Right ventricle myocardium superior (tissue), 1 donor: ENCODE measurements around the gene SNRPN. TPM values are rescaled to one million over a fixed set of nuclear protein-coding genes. Genes with fewer than 3 reads are reported as not detected.
"Not testable (repeated sequence)": the region's sequence is repeated elsewhere in the genome, so short reads cannot be mapped to it uniquely, and the experiment has no call there.

ENCODE experiments used
- ATAC-seq: fragments of 200-7000 bp; cut with Tn5 transposase; one replicate; pipeline ENCODE4 v1.9.1; 2020; ENCODE audit warnings: mild to moderate bottlenecking; ENCODE audit not compliant: poor library complexity
- DNase-seq: peaks from one replicate; pipeline ENCODE4 v3.0.0-alpha.2; 2020
- intact Hi-C: fragments of 100-400 bp; cut with DNase I; formaldehyde crosslinking; loops from one replicate; pipeline ENCODE4 v1.11.2; 2022
- total RNA-seq: library from RNA; stranded (reverse); fragmentation: NEBNext Ultra II Directional; extraction: Animal tissue kit (Norgen Biotek cat#: 25700); gene quantifications from one replicate; pipeline ENCODE4 v1.2.1, GENCODE V29; 2021
- donor health status: DM: no; HTN: yes; CAD: no; lungs with severe emphysema.

SNRPN gene
- total RNA-seq, 1 donor from 2014 or later, result 417 TPM

DNA sequence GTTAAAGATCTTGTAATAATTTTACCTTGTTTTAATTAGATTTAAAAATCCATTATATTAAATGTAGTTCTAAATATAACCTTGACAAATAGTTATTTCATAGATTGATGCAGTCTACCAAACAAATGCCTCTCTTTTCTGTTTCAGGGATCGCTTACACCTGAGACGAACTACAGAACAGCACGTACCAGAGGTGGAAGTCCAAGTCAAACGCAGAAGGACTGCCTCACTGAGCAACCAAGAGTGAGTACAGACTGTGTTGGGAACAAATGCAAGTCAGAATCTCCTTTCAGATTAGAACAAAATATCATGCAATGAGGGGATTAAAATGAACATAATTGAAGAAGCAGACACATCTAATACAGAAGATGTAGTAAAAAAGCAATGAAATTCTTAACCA lies 7.2 kb downstream of the SNRPN start:
- DNase-seq (no peak), ATAC-seq (peak; percentile 38)
- intact Hi-C loops, result no loop called here

DNA sequence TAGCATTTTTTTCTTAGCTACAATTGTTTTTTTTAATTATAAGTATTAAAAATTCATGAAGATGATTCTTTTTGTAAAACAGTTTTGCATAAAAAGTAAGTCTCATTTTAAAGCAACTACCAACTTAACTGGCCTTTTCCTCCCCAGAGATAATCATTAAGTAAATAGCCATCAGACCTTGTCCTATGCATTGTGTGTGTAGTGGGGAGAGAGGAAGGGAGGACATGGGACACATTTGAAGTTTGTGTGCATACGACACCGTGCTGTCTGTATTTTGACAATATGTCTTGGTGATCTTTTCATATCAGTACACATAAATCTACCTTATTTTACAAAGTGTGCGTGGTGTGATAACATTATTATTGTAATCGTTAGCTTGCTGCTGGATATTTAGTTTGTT lies 8.1 kb downstream of the SNRPN start:
- intact Hi-C loops, result no loop called here
- ATAC-seq, result no peak
- no peak for DNase-seq

DNA sequence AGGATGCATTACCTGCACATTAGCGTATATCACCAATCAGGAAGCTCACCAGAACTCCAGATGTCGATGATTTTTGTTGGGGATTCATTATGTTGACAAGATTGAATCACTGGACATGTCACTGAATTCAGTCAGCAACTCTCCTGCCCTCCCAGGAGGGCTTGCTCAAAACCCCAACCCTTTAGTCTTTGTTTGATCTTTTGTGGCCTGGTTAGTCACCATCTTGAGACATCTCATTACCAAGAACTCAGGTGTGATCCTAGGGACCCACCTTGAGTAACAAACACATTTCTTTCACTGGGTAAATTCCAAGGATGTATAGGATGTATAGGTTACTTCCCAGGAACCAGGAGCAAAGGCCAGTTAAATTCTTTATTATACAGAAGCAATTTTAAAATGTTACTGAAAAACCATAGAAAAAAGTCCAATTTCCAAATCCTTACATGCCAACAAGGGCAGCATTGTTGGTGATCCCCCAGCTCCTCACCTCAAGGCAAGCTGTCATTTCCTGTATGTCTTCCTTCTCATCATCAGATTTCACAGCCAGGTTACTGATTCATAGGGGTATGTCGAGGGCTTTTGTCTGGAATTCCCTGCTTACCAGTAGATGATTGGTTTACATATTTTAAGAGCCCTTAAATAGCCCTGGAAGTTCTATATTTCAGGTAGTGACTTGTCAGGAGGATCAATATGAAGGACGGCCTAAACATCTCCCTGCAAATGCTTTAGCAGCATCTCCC lies 11.7 kb downstream of the SNRPN start:
- DNase-seq (no peak), ATAC-seq (no peak)
- intact Hi-C loops, result no loop called here

DNA sequence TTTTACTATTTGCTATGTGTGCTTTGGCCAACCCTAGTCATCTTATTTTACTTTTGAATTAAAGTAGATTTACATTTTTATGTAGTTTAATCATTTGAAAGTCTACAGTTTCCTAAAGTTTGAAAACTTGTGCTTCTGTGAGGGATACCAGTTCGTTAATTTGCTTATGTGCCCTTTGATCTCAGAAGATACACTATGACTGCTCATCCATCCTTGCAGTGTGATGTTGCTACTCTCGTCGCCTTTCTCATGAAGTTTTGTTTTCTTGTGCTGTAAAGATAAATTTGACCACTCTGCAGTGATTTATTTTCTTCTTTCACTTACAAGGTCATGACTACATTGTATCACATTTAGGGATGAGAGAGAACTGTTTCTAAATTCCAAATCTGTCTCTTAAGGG lies 16.3 kb downstream of the SNRPN start:
- ATAC-seq (no peak), DNase-seq (no peak)
- intact Hi-C loops, result no loop called here

DNA sequence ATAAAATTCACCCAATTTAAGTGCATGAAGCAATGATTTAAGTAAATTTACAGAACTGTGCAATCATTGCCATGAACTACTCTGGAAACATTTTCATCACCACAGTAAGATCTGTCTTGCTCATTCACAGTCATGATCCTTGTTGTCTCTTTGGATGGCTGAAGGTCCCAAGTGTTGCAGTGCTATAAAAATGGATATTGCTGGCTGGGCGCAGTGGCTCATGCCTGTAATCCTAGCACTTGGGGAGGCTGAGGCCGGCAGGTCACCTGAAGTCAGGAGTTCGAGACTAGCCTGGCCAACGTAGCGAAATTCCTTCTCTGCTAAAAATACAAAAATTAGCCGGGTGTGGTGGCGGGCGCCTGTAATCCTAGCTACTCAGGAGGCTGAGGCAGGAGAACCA lies 17.0 kb downstream of the SNRPN start:
- no peak for DNase-seq
- intact Hi-C loops, result no loop called here
- ATAC-seq, result no peak

DNA sequence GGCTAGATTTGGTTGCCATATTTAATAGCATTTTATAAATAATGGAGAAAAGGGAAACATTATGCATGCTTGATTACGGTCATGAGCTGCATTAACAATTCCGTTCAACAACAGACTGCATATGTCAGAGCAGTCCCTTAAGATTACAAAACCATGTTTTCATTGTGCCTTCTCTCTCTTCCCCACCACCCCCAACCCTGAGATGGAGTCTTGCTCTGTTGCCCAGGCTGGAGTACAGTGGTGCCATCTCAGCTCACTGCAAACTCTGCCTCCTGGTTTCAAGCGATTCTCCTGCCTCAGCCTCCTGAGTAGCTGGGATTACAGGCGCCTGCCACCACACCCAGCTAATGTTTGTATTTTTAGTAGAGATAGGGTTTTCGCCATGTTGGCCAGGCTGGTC lies 17.9 kb downstream of the SNRPN start:
- ATAC-seq, DNase-seq, intact Hi-C loops: not testable (repeated sequence)

DNA sequence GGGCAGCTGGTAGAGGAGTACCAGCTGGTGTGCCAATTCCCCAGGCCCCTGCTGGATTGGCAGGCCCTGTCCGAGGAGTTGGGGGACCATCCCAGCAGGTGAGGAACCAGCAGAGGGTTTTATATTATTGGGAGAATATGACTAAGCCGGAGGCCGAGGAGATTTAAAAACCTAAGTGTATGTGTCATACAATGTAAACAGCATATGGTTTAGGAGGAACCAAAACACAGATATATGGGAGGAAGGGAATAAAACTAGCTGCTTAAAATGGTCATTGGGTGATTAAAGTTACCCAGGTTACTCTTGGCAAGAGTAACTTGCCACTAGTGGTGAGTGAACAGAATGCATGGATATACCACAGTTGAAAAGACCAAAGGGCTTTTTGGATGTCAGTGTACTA lies 22.1 kb downstream of the SNRPN start:
- DNase-seq (no peak), ATAC-seq (no peak)
- intact Hi-C loops, result no loop called here

DNA sequence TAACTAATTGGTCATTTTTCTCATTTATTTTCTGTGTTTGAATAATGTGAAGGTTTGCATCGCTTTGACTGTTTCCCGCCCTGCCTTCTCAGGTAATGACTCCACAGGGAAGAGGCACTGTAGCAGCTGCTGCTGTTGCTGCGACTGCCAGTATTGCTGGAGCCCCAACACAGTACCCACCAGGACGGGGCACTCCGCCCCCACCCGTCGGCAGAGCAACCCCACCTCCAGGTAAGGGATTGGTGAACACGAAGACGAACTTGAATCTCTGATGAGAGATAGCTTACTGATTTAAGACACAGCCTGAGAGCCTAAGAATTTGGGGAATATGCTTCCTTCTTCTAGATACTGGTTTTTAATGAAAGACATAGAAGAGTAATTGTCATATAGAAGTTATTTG lies 22.9 kb downstream of the SNRPN start:
- DNase-seq (no peak), ATAC-seq (no peak)
- intact Hi-C loops, result no loop called here

DNA sequence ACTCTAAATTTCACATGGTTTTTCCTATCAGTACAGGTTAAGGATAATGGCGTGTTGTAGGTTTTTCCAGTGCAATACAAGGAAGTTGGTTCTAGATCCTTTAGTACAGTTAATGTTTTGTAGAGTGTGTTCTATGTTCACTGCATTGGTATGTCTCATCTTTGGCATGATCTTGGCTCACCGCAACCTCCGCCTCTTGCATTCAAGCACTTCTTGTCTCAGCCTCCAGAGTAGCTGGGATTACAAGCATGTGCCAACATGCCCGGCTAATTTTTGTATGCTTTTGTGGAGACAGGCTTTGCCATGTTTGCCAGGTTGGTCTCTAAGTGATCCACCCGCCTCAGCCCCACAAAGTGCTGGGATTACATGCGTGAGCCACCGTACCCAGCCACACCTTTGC lies 30.4 kb downstream of the SNRPN start:
- ATAC-seq (peak; percentile 43), DNase-seq (no peak)
- intact Hi-C loops, result no loop called here

DNA sequence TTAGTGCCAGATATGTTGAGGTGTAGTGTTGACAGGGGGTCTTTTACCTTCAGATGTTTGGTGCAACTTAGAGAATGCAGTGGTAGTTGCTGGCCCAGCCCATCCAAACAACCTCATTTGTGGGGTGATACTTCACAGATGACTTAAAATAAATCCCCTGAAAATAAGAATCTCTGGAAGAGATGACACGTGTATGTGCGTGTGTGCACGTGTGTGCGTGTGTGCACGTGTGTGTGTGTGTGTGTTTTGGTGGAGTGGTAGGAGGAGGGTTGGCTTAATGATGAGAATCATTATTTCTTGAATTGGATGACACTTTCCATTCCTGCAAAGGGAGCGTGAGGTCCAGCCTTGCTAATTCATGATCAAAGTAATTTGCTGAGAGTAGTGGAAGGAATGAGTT lies 31.9 kb downstream of the SNRPN start:
- DNase-seq (no peak), ATAC-seq (no peak)
- intact Hi-C loops, result no loop called here

DNA sequence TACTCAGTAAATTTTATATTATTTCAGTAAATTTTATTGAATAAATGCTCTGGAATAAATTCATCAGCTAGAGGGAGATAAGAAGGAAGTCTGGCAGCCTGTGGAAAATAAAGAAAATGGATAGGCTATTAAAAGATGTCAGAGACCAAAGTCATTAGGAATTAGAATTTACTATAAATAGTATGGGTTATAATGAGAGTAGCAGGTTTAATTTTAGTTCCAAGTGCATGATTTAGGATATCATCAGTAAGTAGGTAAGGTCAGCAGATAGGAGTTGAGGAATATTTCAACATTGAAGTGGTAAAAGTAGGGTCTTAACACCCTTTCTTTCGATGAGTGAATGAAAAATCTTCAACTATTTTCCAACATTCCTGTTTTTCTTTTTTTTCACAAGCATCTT lies 64.6 kb downstream of the SNRPN start:
- ATAC-seq, result peak; percentile 46
- DNase-seq, result no peak
- intact Hi-C loops, result loop anchor here (10.0 kb wide), 1 partner anchor 255 kb away; no protein-coding TSS in a partner anchor

DNA sequence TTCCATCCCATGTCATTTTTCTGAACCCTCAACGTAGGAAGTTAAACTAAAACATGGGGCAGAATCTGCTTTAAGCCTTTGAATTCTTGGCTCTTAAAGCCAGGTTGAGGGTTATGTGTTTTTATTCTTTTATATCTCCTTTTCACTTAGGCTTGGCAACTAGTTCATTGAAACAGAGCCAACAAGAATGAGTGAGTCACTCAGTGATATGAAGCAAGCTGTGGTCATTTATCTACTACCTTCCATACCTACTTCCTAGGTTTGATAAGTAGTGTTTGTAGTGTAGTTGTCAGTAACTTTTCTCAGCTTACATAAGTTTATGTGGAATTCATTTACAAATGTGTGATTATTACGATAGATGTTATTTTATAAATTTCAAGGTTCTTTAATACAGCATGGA lies 67.4 kb downstream of the SNRPN start:
- intact Hi-C loops, result no loop called here
- DNase-seq, result no peak
- peak; percentile 50 for ATAC-seq

Other genes with a start within 250 kb of the SNRPN start
- gene SNURF, start within 50 bp of the SNRPN start, total RNA-seq, result 58.2 TPM